ENCODE measurements around the gene BTBD2. TPM values are rescaled to one million over a fixed set of nuclear protein-coding genes. Genes with fewer than 3 reads are reported as not detected.

The BTBD2 gene
- total RNA-seq, 2 donors from 2014 or later = 54.8 to 55.9 TPM

DNA sequence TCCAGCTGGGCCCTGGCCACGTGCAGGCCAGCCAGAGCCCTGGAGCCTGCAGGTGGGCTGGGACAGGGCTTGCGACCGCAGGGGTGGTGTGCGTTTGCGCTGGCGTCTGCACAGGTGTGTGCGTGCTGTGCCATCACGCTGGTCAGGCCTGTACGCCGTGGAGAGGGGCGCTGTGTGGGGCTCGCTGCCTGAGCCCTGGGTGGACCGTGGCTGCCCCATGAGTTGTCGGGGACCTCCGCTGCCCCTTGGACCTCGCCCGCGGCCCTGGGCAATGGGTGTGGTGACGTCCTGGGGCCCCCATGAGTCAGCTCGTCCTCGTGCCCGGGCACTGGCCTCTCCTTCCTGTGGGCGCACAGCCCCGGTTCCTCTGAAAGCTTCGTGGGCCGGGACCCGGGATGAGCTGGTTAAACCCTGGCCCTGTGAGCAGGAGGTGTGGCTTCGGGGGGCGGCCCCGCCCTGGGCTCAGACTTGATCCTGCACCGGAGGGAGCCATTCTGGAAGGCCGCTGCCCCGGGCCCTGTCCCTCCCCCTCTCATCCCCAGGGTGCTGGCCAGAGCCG lies 67.8 kb downstream of the BTBD2 start:
- TF ChIP-seq, protein P1, sequence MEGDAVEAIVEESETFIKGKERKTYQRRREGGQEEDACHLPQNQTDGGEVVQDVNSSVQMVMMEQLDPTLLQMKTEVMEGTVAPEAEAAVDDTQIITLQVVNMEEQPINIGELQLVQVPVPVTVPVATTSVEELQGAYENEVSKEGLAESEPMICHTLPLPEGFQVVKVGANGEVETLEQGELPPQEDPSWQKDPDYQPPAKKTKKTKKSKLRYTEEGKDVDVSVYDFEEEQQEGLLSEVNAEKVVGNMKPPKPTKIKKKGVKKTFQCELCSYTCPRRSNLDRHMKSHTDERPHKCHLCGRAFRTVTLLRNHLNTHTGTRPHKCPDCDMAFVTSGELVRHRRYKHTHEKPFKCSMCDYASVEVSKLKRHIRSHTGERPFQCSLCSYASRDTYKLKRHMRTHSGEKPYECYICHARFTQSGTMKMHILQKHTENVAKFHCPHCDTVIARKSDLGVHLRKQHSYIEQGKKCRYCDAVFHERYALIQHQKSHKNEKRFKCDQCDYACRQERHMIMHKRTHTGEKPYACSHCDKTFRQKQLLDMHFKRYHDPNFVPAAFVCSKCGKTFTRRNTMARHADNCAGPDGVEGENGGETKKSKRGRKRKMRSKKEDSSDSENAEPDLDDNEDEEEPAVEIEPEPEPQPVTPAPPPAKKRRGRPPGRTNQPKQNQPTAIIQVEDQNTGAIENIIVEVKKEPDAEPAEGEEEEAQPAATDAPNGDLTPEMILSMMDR (IDR thresholded peaks at IDR 0.05) = no peak
- H3K9me3 ChIP-seq = no peaks in the 10 kb centered on the region
- DNase-seq (ENCODE audit: low spot score) = no peak

DNA sequence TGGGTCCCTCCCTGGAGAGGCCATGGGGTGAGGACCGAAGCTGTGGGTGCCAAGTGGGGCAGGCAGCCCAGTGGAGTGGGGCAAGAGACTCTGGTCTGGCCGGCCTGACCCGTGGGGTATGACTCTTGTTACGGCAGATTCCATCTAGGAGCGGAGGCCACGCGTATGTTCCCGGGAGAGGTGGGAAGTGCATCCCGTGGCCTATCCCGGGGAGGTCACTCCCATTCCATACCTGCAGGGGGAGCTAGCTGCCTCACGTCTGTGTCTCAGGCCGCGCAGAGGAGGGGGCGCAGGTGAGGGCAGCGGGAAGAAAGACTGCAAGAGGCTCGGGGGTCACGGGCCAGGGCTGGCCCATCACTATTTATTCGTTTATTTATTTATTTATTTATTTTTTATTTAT lies 69.6 kb downstream of the BTBD2 start:
- H3K4me3 ChIP-seq = no peak overlapping the region
- peaks cover 0 to 39% of the 10 kb centered on the region in 2 donors for H3K4me1 ChIP-seq
- no peaks in the 10 kb centered on the region for H3K9me3 ChIP-seq
- TF ChIP-seq, protein P1 (IDR thresholded peaks at IDR 0.05) = peak; percentile 31 to 60
- H3K27ac ChIP-seq = no peak overlapping the region
- no peaks in the 10 kb centered on the region for H3K27me3 ChIP-seq
- no peaks in the 10 kb centered on the region for H3K36me3 ChIP-seq
- no peak for DNase-seq (ENCODE audit: low spot score)

More for the DNA sequence above, 67.8 kb downstream of the BTBD2 start:
- peaks cover 3% of the 10 kb centered on the region for H3K36me3 ChIP-seq
- peaks cover 0 to 26% of the 10 kb centered on the region in 2 donors for H3K4me1 ChIP-seq
- no peaks in the 10 kb centered on the region for H3K27me3 ChIP-seq
- no peak overlapping the region for H3K27ac ChIP-seq
- H3K4me3 ChIP-seq = no peak overlapping the region

DNA sequence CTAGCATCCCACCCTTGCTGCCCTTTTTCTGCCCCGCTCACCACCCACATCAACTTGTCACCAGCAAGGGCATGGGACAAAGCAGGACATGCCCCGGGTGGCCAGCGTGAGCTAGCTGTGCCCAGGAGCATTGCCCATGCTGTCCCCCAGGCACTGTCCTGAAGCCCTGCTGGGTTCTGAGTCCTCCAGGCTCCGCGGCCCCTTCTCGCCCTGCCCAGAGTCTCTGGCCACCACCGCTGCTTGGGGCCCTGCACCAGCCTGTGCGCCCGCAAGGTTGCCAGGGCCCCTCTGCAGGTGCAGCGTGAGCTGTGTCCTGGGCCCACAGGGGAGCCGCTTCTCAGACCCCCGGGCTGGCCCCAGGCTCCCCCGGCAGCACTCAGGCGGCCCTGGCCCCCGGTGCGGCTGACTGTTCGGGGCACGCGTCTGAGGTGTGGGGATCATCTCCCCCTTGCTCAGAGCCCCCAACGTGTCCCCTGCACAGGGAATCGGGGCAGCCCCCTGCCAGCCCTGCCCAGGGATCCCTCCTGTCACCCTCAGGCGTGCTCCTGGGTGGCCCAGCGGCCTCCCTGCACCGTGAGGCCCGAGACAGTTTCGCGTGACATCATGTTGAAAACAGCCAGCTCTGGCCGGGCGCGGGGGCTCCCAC lies 70.5 kb downstream of the BTBD2 start:
- TF ChIP-seq, protein P1 (IDR thresholded peaks at IDR 0.05) = no peak
- no peak overlapping the region for H3K27ac ChIP-seq
- no peaks in the 10 kb centered on the region for H3K27me3 ChIP-seq
- no peak overlapping the region for H3K4me3 ChIP-seq
- H3K9me3 ChIP-seq = no peaks in the 10 kb centered on the region
- DNase-seq (ENCODE audit: low spot score) = no peak
- peaks cover 0 to 42% of the 10 kb centered on the region in 2 donors for H3K4me1 ChIP-seq
- no peaks in the 10 kb centered on the region for H3K36me3 ChIP-seq

DNA sequence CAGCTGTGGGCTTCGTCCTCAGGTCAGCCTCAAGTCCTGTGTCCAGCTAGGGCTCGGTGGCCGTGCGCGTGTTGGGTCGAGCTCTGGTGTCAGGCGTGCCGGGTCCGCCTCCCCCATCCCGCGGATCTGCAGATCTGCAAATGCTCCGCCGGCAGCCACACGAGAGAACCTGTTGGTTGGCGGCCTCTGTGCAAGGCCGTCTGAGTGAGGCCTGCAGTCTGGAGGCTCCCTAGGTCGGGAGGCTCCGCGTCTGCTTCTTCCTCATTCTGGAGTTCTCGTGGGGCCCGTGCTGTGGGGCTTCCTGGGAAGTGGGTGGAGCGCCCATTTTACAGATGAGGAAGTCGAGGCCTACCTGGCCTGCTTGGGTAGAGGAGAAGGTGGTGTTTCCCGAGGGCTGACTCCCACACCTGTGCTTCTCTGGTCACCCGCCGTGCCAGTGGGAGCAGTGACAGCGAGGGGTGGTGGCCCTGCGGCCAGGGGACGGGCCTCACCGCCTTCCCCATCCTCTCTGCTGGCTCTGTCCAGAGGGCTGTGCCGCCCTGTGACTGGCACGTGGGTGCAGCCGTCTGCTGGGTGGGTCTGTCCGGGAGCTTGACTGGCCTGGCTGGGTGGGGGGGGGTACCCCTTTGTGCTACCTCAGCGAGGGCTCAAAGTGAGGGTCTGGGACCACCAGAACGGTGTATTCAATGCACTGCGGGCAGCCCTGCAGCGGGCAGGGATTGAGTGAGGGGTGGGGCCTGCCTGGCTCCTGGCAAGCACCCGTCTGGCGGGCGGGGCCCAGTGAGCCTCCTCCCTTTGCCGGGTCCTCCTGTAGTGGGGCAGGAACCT lies 71.2 kb downstream of the BTBD2 start:
- no peak for DNase-seq (ENCODE audit: low spot score)
- no peak overlapping the region for H3K4me3 ChIP-seq
- TF ChIP-seq, protein P1 (IDR thresholded peaks at IDR 0.05) = no peak
- no peaks in the 10 kb centered on the region for H3K9me3 ChIP-seq
- no peaks in the 10 kb centered on the region for H3K27me3 ChIP-seq
- H3K27ac ChIP-seq = no peak overlapping the region
- peaks cover 0 to 50% of the 10 kb centered on the region in 2 donors for H3K4me1 ChIP-seq
- H3K36me3 ChIP-seq = no peaks in the 10 kb centered on the region

DNA sequence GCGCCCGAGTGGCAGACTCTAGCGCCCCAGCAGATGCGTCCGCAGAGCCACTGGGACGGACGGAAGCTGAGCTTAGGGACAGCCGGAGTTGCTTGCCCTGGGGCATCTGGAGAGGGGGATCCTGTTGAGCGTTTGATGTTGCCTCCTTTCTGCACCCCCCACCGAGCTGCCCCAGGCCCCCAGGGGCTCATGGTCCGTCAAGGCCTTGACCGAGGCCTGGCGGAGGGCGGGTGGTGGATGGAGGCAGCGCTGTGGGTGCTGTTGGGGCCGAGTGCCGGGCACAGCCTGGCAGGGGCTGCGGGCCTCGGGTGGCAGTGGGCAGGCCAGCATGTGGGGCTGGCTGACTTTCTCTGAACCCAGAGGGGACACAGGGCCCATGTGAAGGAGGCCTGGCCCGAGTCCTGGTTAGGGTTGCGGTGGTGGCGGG lies 71.8 kb downstream of the BTBD2 start:
- no peak for DNase-seq (ENCODE audit: low spot score)
- TF ChIP-seq, protein P1 (IDR thresholded peaks at IDR 0.05) = no peak
- Histone ChIP-seq H3K27ac (no peak overlapping the region), H3K36me3 (no peaks in the 10 kb centered on the region), H3K9me3 (no peaks in the 10 kb centered on the region), H3K4me3 (no peak overlapping the region), H3K27me3 (no peaks in the 10 kb centered on the region), H3K4me1 (peaks cover 0 to 50% of the 10 kb centered on the region in 2 donors)

Measured in right atrium auricular region (tissue), 2 donors.